ENCODE measurements around the gene B3GALT6. TPM values are rescaled to one million over a fixed set of nuclear protein-coding genes. Genes with fewer than 3 reads are reported as not detected.

The B3GALT6 gene
- total and polyA plus RNA-seq, 12 donors = 7.3 to 16.2 (median 9.1) TPM

DNA sequence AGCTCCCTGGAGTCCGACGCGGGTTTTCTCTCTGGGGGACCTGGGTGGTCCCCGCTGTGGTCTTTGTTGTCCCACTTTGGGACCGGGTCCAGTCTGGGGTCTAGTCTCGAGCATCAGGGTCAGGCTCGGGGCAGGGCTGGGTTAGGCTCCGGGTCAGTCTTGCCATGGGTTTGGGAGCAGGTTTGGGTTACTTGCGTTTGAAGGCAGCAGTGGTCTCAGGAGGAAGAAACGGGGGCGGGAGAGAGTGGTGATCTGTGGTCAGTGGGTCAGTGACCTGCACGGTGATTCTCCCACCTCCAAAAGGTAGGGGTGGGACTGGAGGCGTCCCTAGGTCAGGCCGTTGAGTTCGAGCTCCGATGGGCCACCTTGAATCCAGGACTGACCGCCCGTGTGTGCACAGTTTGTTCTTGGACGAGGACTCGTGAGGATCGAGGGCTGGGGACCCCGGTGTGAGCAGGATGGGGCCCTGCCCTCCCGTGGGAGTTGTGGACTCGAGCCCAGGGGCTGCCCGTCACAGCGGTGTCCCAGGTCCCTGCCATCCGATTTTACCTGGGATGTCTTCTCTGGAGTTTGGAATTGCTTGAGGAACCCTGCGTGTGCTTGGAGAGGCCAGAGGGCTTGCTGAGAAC lies 2.3 kb downstream of the B3GALT6 start:
- 96% methylated on average over 28 of the region's 28 CpGs for whole genome bisulfite sequencing, 2 donors
- peaks cover 0 to 14% (median 0%) of the 10 kb centered on the region in 9 donors for H3K36me3 ChIP-seq
- intact Hi-C loops (cut with DNase I) = loop anchor here in 3 of 10 donors (5.0 kb wide), 3 partner anchors 38 to 112 kb away; partner anchors contain the start of gene UBE2J2 (in 1 of the 3)
- no peak overlapping the region for H3K4me3 ChIP-seq
- no peak for ATAC-seq
- TF ChIP-seq, protein P1, sequence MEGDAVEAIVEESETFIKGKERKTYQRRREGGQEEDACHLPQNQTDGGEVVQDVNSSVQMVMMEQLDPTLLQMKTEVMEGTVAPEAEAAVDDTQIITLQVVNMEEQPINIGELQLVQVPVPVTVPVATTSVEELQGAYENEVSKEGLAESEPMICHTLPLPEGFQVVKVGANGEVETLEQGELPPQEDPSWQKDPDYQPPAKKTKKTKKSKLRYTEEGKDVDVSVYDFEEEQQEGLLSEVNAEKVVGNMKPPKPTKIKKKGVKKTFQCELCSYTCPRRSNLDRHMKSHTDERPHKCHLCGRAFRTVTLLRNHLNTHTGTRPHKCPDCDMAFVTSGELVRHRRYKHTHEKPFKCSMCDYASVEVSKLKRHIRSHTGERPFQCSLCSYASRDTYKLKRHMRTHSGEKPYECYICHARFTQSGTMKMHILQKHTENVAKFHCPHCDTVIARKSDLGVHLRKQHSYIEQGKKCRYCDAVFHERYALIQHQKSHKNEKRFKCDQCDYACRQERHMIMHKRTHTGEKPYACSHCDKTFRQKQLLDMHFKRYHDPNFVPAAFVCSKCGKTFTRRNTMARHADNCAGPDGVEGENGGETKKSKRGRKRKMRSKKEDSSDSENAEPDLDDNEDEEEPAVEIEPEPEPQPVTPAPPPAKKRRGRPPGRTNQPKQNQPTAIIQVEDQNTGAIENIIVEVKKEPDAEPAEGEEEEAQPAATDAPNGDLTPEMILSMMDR (IDR thresholded peaks at IDR 0.05) = no peak
- H3K4me1 ChIP-seq = peaks cover 15 to 55% (median 40%) of the 10 kb centered on the region in 9 donors
- H3K27me3 ChIP-seq = peaks cover 4 to 23% (median 19%) of the 10 kb centered on the region in 7 donors
- H3K27ac ChIP-seq = no peak overlapping the region
- no peaks in the 10 kb centered on the region for H3K9me3 ChIP-seq
- DNase-seq = no peak

DNA sequence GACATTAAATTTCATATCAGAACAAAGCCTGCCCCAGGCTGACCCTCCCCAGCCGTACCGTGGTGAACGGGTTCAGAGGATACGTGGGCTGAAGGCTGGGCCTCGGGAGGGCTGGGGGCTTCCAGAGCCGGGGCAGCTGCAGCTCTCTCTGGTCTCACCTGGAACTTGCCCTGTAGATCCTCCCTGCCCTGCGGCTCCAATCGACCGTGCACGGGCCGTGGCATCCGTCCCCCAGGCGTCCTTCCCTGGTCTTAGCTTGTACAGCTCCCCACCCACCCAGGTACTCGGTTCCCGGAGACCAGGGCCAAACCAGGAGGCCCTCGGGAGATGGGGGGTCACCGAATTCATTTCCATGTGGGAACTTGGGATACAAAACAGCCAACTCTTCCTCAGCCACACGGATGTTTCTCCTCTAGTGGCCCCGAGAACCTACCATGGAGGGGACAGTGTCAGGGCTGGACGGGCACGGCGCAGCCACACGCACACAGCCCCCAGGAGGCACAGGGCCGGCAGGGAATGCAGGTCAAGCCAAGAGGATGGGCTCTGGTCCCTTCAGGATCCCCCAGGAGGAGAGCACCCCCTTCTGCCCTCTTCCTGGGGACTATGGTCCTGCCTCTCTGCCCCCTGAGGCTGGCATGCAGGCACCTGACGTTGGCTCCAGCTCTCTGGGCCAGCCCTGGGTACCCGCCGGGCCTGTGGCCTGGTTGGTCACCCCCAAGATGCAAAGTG lies 3.1 kb downstream of the B3GALT6 start:
- Histone ChIP-seq H3K27ac (no peak overlapping the region), H3K27me3 (peaks cover 6 to 32% (median 28%) of the 10 kb centered on the region in 7 donors), H3K36me3 (peaks cover 0 to 12% (median 0%) of the 10 kb centered on the region in 9 donors), H3K4me3 (no peak overlapping the region), H3K9me3 (no peaks in the 10 kb centered on the region), H3K4me1 (peaks cover 10 to 48% (median 32%) of the 10 kb centered on the region in 9 donors)
- intact Hi-C loops (cut with DNase I) = loop anchor here in 1 of 10 donors (5.0 kb wide), 1 partner anchor 113 kb away; no protein-coding TSS in a partner anchor
- TF ChIP-seq, protein P1 (IDR thresholded peaks at IDR 0.05) = no peak
- WGBS, 2 donors = 91 to 92% methylated on average over 27 of the region's 27 CpGs
- no peak for DNase-seq
- no peak for ATAC-seq

DNA sequence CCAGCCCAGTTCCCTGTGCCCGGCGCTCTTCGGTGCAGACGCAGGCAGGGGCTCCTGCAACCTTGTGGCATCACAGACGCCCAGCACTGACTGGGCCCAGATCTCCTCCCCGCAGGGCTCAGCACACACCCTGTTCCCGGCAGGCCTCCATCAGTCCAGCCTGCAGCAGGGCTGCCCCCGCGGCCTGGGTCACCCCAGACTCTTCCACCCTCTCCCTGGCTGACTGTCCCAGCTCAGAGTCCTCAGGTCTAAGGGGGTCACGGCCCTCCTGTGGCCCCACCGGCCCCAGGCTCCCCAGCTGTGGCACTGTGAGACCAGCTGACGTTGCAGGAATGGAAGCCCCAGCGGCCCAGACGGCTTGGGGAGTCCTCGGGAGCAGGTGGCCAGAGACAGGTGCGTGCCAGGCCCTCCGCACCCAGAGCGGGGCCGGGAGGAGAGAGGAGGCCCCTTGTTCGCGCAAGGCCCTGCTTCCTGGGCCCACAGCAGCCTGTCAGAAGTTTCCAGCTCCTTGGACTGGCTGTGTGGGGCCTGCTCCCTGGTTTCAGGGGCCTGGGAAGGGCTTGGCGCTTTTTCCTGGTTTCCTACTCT lies 4.2 kb downstream of the B3GALT6 start:
- H3K36me3 ChIP-seq = peaks cover 0 to 12% (median 0%) of the 10 kb centered on the region in 9 donors
- TF ChIP-seq, protein P1 (IDR thresholded peaks at IDR 0.05) = no peak
- intact Hi-C loops (cut with DNase I) = loop anchor here in 1 of 10 donors (5.0 kb wide), 1 partner anchor 114 kb away; no protein-coding TSS in a partner anchor
- peaks cover 10 to 38% (median 21%) of the 10 kb centered on the region in 9 donors for H3K4me1 ChIP-seq
- H3K27me3 ChIP-seq = peaks cover 6 to 39% (median 34%) of the 10 kb centered on the region in 7 donors
- ATAC-seq = no peak
- no peak overlapping the region for H3K27ac ChIP-seq
- H3K4me3 ChIP-seq = no peak overlapping the region
- DNase-seq = no peak
- H3K9me3 ChIP-seq = no peaks in the 10 kb centered on the region
- WGBS, 2 donors = 82 to 87% methylated on average over 21 to 22 of the region's 22 CpGs
